Loucy (cell line): Measurements from ENCODE around the gene FBN1.

Source experiments
- EZH2phosphoT487 ChIP-seq: fragments of 200-600 bp; IDR thresholded peaks from 2 replicates; pipeline ENCODE4 v1.6.1; 2018; ENCODE audit warnings: antibody characterized with exemption, mild to moderate bottlenecking, moderate library complexity, borderline replicate concordance
- TF ChIP-seq, protein P1 (sequence below): fragments of 200-600 bp; sonication (generic); conservative IDR thresholded peaks from 2 replicates; pipeline ENCODE4 v1.5.1; 2014; ENCODE audit warnings: mild to moderate bottlenecking, antibody characterized with exemption, low read length

DNA sequence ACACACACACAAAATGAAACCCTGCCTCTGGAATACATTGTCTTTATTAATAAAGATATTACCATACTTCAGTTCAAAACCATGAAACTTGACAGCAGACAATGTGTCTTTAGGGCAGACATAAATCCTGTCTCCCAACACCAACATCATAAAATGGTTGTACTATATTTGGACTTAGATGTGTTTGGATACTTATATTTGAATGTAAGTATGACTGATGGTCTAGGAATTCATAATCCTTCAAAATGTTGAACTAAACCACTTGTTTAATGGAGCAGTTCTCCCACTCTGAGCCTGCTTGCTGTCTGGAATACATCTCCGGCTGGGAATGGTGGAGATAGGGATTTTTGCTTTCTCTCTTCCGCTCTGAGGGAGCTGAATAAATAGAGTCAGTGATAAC, 10.6 kb downstream of the FBN1 start:
- TF ChIP-seq, protein P1, sequence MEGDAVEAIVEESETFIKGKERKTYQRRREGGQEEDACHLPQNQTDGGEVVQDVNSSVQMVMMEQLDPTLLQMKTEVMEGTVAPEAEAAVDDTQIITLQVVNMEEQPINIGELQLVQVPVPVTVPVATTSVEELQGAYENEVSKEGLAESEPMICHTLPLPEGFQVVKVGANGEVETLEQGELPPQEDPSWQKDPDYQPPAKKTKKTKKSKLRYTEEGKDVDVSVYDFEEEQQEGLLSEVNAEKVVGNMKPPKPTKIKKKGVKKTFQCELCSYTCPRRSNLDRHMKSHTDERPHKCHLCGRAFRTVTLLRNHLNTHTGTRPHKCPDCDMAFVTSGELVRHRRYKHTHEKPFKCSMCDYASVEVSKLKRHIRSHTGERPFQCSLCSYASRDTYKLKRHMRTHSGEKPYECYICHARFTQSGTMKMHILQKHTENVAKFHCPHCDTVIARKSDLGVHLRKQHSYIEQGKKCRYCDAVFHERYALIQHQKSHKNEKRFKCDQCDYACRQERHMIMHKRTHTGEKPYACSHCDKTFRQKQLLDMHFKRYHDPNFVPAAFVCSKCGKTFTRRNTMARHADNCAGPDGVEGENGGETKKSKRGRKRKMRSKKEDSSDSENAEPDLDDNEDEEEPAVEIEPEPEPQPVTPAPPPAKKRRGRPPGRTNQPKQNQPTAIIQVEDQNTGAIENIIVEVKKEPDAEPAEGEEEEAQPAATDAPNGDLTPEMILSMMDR, result no peak
- no peak for TF ChIP-seq EZH2phosphoT487
